ENCODE data around the gene PNMA8B.
A peak's percentile ranks its signal among the peaks of the same experiment; 100 is the strongest.

The PNMA8B gene

DNA sequence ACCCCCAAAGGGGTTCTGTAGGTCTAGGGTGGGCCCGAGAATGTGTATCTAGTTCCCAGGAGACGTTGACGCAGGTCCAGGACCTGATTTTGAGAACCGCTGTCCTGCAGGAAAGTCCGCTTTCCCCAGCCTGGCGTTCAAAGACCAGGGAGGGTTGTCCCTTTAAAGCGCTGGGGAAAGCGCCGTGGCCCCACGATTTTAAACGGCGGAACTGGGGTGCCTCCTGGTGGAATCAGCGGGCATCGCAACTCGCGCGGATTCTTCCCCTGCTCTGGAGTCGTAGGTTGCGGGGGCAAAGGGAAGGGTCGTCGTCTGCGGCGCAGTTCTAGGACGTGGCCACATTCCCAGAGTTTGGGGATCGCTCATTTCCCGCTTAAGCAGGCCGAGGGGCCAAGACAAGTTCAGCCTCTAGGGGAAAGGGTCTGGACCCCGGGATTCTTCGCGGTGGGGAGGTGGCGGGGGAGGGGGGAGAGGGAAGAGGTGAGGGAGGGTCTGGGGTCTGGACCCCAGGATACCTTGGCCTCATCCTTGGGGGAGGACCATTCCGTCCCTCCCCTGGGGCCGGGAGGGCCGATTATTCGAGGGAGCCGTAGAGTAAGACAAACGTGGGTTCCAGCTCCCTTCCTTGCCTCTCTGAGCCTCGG, 7.7 kb downstream of the PNMA8B start:
- TF ChIP-seq, protein P1, sequence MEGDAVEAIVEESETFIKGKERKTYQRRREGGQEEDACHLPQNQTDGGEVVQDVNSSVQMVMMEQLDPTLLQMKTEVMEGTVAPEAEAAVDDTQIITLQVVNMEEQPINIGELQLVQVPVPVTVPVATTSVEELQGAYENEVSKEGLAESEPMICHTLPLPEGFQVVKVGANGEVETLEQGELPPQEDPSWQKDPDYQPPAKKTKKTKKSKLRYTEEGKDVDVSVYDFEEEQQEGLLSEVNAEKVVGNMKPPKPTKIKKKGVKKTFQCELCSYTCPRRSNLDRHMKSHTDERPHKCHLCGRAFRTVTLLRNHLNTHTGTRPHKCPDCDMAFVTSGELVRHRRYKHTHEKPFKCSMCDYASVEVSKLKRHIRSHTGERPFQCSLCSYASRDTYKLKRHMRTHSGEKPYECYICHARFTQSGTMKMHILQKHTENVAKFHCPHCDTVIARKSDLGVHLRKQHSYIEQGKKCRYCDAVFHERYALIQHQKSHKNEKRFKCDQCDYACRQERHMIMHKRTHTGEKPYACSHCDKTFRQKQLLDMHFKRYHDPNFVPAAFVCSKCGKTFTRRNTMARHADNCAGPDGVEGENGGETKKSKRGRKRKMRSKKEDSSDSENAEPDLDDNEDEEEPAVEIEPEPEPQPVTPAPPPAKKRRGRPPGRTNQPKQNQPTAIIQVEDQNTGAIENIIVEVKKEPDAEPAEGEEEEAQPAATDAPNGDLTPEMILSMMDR (IDR thresholded peaks at IDR 0.05; ENCODE audit: low read depth, low read length) = peak; percentile 97
- H3K4me3 ChIP-seq (ENCODE audit: low read depth, low read length) = peak overlapping the region; percentile 29
- in situ Hi-C loops (cut with HindIII; ENCODE audit: low sequenced_read_pairs) = no loop called here
- peak; percentile 62 for DNase-seq (ENCODE audit: low read depth, low spot score)

DNA sequence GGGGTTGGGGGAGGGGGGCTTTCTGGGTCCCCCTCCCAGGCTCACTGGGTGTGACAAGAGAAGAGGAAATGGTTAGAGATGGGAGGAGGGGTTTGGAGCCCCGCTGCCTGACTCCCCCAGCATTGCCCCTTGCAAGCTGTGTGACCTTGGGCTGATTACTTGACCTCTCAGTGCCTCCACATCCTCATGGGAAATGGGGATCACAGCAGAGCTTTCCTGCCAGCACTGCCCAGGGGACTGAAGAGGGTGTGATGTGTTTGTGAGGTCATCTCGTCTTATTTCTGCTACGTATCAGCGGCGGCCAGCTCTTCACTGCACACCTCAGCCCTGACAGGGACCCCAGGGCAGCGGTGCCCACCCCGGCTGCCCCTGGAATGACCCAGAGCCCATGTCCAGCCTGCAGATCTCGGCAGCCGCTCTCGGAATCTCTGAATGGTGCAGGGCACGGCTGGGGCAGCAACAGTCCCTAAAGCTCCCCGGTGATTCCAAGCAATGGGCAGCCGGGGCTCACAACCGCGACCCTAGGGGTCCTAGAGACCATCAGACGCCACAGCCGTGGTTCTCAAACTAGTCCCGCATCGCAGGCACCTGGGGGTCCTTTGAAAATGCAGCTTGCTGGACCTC, 8.4 kb downstream of the PNMA8B start:
- H3K4me3 ChIP-seq (ENCODE audit: low read depth, low read length) = peak overlapping the region; percentile 29
- in situ Hi-C loops (cut with HindIII; ENCODE audit: low sequenced_read_pairs) = no loop called here
- TF ChIP-seq, protein P1 (IDR thresholded peaks at IDR 0.05; ENCODE audit: low read depth, low read length) = no peak
- DNase-seq (ENCODE audit: low read depth, low spot score) = no peak

DNA sequence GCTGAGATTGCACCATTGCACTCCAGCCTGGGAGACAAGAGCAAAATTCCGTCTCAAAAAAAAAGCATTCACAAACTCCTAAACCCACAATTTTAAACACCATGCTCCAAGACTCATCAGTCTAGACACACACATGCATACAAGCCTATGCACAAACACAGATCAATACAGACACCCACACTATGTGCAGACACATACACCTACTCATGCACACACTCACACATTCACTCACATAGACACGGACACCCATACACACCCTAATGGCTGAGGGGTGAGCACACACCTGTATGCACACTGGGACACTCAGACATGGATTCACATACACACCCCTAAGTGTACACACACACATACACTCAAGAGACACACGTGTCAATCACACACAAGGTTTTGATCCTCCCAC, 9.3 kb downstream of the PNMA8B start:
- in situ Hi-C loops (cut with HindIII; ENCODE audit: low sequenced_read_pairs) = no loop called here
- no peak for DNase-seq (ENCODE audit: low read depth, low spot score)
- no peak overlapping the region for H3K4me3 ChIP-seq (ENCODE audit: low read depth, low read length)

DNA sequence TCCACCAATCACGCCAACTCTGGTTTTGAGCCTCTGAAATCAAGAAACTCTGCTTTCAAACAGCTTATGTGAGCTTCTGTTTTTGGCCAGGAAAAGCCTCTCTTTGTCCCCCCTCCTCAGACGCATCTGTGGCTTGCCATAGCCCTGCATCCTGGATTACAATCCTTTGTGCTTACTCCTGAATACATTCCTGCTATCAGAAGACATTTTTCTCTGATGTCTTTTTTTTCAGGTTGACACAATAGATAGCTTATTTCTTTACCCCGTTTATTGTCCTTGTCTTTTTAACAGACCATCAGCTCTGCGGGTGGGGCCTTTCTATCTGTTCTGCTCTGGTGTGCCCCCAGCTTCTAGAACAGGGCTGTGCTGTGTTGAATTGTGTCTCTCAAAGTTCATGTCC, 11.0 kb downstream of the PNMA8B start:
- no peak overlapping the region for H3K4me3 ChIP-seq (ENCODE audit: low read depth, low read length)
- in situ Hi-C loops (cut with HindIII; ENCODE audit: low sequenced_read_pairs) = no loop called here
- DNase-seq (ENCODE audit: low read depth, low spot score) = no peak
- TF ChIP-seq, protein P1 (IDR thresholded peaks at IDR 0.05; ENCODE audit: low read depth, low read length) = no peak

More for the DNA sequence above, 9.3 kb downstream of the PNMA8B start:
- TF ChIP-seq, protein P1 (IDR thresholded peaks at IDR 0.05; ENCODE audit: low read depth, low read length) = no peak

DNA sequence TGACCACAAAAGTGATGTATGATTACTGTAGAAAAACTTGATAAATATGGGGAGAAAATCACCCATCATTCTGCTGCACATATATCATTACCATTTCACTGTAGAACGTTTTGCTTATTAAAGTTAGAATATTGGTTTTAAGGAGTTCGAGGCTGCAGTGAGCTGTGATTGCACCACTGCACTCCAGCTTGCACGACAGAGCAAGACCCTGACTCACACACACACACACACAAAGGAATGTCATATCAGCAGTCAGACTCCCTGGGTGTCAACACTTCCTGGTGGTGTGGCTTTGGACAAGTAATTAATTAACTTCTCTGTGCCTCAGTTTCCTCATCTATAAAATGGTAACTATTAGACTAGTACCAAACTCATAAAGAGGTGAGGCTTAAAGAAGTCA, 13.0 kb downstream of the PNMA8B start:
- in situ Hi-C loops (cut with HindIII; ENCODE audit: low sequenced_read_pairs) = no loop called here
- no peak overlapping the region for H3K4me3 ChIP-seq (ENCODE audit: low read depth, low read length)
- TF ChIP-seq, protein P1 (IDR thresholded peaks at IDR 0.05; ENCODE audit: low read depth, low read length) = no peak
- DNase-seq (ENCODE audit: low read depth, low spot score) = no peak

DNA sequence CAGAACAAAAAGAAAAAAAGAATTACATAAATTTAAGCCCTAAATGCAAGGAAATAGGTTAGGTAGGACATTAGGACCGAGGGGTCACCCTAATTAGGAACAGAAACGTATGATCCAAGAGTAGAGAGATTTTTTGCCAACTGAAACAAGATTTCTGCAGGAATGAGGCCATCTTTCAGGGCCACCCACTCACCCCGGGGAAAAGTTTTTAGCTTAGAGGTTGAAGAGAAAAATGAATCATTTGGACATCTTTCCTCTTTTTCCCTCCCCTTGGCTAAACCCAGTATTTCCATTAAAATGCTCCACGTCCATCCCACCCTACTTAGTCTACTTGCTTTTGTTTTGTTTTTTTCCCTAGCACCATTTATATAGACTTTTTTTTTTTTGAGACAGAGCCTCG, 13.7 kb downstream of the PNMA8B start:
- TF ChIP-seq, protein P1 (IDR thresholded peaks at IDR 0.05; ENCODE audit: low read depth, low read length) = no peak
- in situ Hi-C loops (cut with HindIII; ENCODE audit: low sequenced_read_pairs) = no loop called here
- DNase-seq (ENCODE audit: low read depth, low spot score) = peak; percentile 13
- no peak overlapping the region for H3K4me3 ChIP-seq (ENCODE audit: low read depth, low read length)

Measured in astrocyte of the spinal cord (primary cell).